Right cardiac atrium (tissue), 5 donors: Measurements from ENCODE around the gene TRMT11. TPM values are rescaled to one million over a fixed set of nuclear protein-coding genes. Genes with fewer than 3 reads are reported as not detected.
A peak's percentile ranks its signal among the peaks of the same experiment; 100 is the strongest.

Source experiments
- ATAC-seq, 2 donors: fragments of 200-7000 bp; cut with Tn5 transposase; one replicate each; pipeline versions ENCODE4 v1.8.0 to v1.9.1; 2020; ENCODE audit warnings: moderate library complexity in 2 of 2, mild to moderate bottlenecking in 1 of 2
- DNase-seq, 3 donors: peaks; one replicate each; pipeline ENCODE4 v3.0.0-alpha.2; 2020
- H3K27ac ChIP-seq: one replicate; pipeline ENCODE4 v1.5.1; 2013; ENCODE audit warnings: mild to moderate bottlenecking, low read length, control low read depth, moderate library complexity
- H3K27me3 ChIP-seq: one replicate; pipeline ENCODE4 v1.6.1; 2013; ENCODE audit not compliant: control insufficient read depth, insufficient read depth
- H3K4me1 ChIP-seq: one replicate; pipeline ENCODE4 v1.6.1; 2013; ENCODE audit warnings: low read length; ENCODE audit not compliant: control insufficient read depth, insufficient read depth
- H3K4me3 ChIP-seq: one replicate; pipeline ENCODE4 v1.5.1; 2013; ENCODE audit warnings: low read length, control low read depth
- H3K9me3 ChIP-seq: one replicate; pipeline ENCODE4 v1.6.1; 2013; ENCODE audit warnings: low read length; ENCODE audit not compliant: control insufficient read depth
- WGBS: extraction: QIAGEN DNeasy Blood & Tissue Kit; methylation state at CpG from one replicate; pipeline ENCODE4 v1.1.7; 2013; 5-methylcytosine and 5-hydroxymethylcytosine counted together
- intact Hi-C, 4 donors: fragments of 100-400 bp; cut with DNase I; formaldehyde crosslinking; loops; one replicate each; pipeline versions ENCODE4 v1.11.0 to v1.14.0; 2022 to 2023
- polyA plus RNA-seq: library from polyadenylated mRNA; stranded (reverse); fragments of 200-250 nt; gene quantifications from one replicate; pipeline ENCODE4 v1.2.3, GENCODE V29; 2013
- total RNA-seq, 4 donors: library from RNA; stranded (reverse); fragmentation: NEBNext Ultra II Directional; extraction: Animal tissue kit (Norgen Biotek cat#: 25700); gene quantifications; one replicate each; pipeline ENCODE4 v1.2.1, GENCODE V29; 2021
- donor health status: healthy with polysubstance abuse.
- donor health status: DM: no; HTN: yes; CAD: no.
- donor health status: DM: no; HTN: no; CAD: no.
- donor health status: DM: no; HTN: yes; CAD: no; lungs with severe emphysema.
- donor health status: DM: yes; HTN: yes; CAD: no.

The TRMT11 gene
- total and polyA plus RNA-seq, 5 donors, result 12.0 to 15.6 (median 15.0) TPM

- intact Hi-C loops, result no loop called here
- ATAC-seq, result no peak
- Histone ChIP-seq H3K27ac (no peak overlapping the region), H3K27me3 (no peaks in the 10 kb centered on the region), H3K9me3 (no peaks in the 10 kb centered on the region), H3K4me1 (no peaks in the 10 kb centered on the region), H3K4me3 (no peak overlapping the region)
- 84% methylated on average over 6 of the region's 6 CpGs for WGBS
- DNase-seq, result no peak
Measured at GRCh38 chr6:126063512-126064146, 77.3 kb downstream of the TRMT11 start.

GRCh38 chr6:126064257-126064747 is 78.0 kb downstream of the TRMT11 start:
- Histone ChIP-seq H3K9me3 (no peaks in the 10 kb centered on the region), H3K27me3 (no peaks in the 10 kb centered on the region), H3K4me3 (no peak overlapping the region), H3K4me1 (no peaks in the 10 kb centered on the region), H3K27ac (no peak overlapping the region)
- intact Hi-C loops, result no loop called here
- 68% methylated on average over 4 of the region's 4 CpGs for WGBS
- DNase-seq (no peak), ATAC-seq (peak in 1 of 2 donors; percentile 41)

DNA sequence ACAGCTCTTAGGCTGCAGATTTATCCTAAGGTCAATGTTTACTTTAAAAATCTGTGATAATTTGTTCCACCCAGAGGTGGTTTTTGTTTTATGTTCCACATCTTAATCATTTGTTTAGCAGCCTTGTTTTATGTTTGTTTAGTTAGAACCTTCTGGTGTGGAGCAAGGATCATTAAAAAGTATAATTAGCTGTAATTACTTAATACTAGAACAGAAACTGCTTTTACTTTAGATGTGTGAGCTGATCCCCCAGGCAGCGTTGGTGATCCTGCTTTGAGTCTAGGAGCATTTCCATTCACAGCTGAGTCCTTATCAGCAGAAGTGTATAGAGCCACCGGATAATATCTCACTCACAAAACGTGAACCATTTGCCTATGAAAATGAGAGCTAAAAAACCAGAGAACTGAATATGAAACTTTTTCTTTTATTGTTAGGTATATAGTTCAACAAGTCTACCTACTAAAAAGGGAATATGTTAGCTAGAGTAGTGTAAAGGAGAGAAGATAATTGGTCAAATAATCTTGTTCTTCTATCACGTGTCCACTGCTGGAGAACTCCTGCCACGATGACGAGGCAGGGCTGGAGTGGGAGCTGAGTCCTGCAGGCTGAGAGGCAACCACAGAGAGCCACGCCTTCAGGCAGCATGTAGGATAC is 78.5 kb downstream of the TRMT11 start:
- 63% methylated on average over 7 of the region's 7 CpGs for WGBS
- ATAC-seq (peak in 1 of 2 donors; percentile 35), DNase-seq (peak in 1 of 3 donors; percentile 12)
- no peaks in the 10 kb centered on the region for H3K9me3 ChIP-seq
- H3K4me3 ChIP-seq, result no peak overlapping the region
- H3K27me3 ChIP-seq, result no peaks in the 10 kb centered on the region
- H3K4me1 ChIP-seq, result no peaks in the 10 kb centered on the region
- intact Hi-C loops, result no loop called here
- no peak overlapping the region for H3K27ac ChIP-seq

- ATAC-seq (no peak), DNase-seq (no peak)
- no peak overlapping the region for H3K4me3 ChIP-seq
- H3K27ac ChIP-seq, result no peak overlapping the region
- intact Hi-C loops, result no loop called here
- H3K9me3 ChIP-seq, result no peaks in the 10 kb centered on the region
- WGBS, result 96% methylated on average over 12 of the region's 12 CpGs
- H3K4me1 ChIP-seq, result no peaks in the 10 kb centered on the region
- H3K27me3 ChIP-seq, result no peaks in the 10 kb centered on the region
Measured at GRCh38 chr6:126066053-126067048, 80.0 kb downstream of the TRMT11 start.

DNA sequence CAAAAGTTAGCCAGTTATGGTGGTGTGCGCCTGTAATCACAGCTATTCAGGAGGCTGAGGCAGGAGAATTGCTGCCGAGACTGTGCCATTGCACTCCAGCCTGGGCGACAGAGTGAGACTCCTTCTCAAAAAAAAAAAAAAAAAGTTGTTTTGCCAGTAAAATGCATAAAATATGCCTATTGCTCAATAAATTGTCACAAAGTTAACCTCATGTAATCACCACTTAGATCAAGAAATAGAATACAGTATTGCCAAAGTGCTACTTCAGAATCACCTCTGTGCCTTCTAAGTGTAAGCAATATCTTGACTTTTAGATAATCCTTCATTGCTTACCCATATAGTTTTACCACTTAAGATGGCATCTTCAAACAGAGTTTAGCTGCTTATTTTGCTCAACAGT is 80.7 kb downstream of the TRMT11 start:
- no peak for DNase-seq

GRCh38 chr6:126069449-126069848 is 83.1 kb downstream of the TRMT11 start:
- ATAC-seq (peak in 1 of 2 donors; percentile 74), DNase-seq (peak; percentile 60 to 76 (median 74))
- Histone ChIP-seq H3K27ac (no peak overlapping the region), H3K4me3 (no peak overlapping the region), H3K9me3 (no peaks in the 10 kb centered on the region), H3K4me1 (no peaks in the 10 kb centered on the region), H3K27me3 (no peaks in the 10 kb centered on the region)
- intact Hi-C loops, result no loop called here
- WGBS, result 49% methylated on average over 6 of the region's 6 CpGs

More for the DNA sequence above, 80.7 kb downstream of the TRMT11 start:
- 96% methylated on average over 3 of the region's 3 CpGs for WGBS
- H3K9me3 ChIP-seq, result no peaks in the 10 kb centered on the region
- intact Hi-C loops, result no loop called here
- H3K27me3 ChIP-seq, result no peaks in the 10 kb centered on the region
- no peak overlapping the region for H3K27ac ChIP-seq
- H3K4me3 ChIP-seq, result no peak overlapping the region
- ATAC-seq, result no peak
- no peaks in the 10 kb centered on the region for H3K4me1 ChIP-seq

DNA sequence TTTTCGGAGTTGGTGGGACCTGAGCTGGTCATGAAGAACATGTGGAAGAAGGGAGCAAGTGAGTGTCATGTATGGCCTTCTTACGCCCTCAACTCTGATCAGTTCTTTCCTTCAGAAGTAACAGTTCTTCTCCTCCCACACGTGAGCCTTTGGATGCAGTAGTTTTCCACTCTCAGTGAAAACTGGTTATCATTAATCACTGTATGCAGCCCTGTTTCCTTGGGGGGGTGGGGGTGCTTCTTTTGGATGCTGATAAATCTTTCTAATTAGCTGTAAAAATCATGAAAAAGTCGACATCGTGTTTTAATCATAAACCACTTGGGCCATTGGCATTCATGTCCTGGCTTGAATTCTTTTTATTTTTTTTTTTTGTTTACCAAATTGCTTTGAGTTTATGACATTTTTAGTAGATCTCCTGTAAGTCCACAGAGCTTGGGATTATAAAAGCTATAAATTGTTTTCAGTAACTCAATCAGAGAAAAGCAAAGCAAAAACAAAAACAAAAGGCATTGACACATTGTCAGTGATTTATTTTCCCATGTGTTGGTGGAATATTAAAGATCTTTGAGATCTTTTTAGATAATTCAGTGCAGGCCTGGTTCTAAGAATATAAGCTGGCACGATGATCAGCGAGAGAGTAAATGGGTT is 84.8 kb downstream of the TRMT11 start:
- H3K4me3 ChIP-seq, result no peak overlapping the region
- no peaks in the 10 kb centered on the region for H3K27me3 ChIP-seq
- intact Hi-C loops, result no loop called here
- no peak overlapping the region for H3K27ac ChIP-seq
- H3K4me1 ChIP-seq, result no peaks in the 10 kb centered on the region
- ATAC-seq, result no peak
- DNase-seq, result no peak
- 84% methylated on average over 7 of the region's 7 CpGs for WGBS
- no peaks in the 10 kb centered on the region for H3K9me3 ChIP-seq

GRCh38 chr6:126072172-126072571 is 85.8 kb downstream of the TRMT11 start:
- H3K4me3 ChIP-seq, result no peak overlapping the region

GRCh38 chr6:126072834-126073233 is 86.5 kb downstream of the TRMT11 start:
- intact Hi-C loops, result no loop called here
- no peaks in the 10 kb centered on the region for H3K27me3 ChIP-seq
- ATAC-seq (no peak), DNase-seq (no peak)
- 97% methylated on average over 2 of the region's 2 CpGs for WGBS
- H3K4me1 ChIP-seq, result no peaks in the 10 kb centered on the region
- H3K4me3 ChIP-seq, result no peak overlapping the region
- no peak overlapping the region for H3K27ac ChIP-seq
- no peaks in the 10 kb centered on the region for H3K9me3 ChIP-seq

More at GRCh38 chr6:126072172-126072571, 85.8 kb downstream of the TRMT11 start:
- H3K27ac ChIP-seq, result no peak overlapping the region
- no peak for ATAC-seq
- intact Hi-C loops, result no loop called here
- H3K9me3 ChIP-seq, result no peaks in the 10 kb centered on the region
- no peak for DNase-seq
- no peaks in the 10 kb centered on the region for H3K4me1 ChIP-seq
- H3K27me3 ChIP-seq, result no peaks in the 10 kb centered on the region
- 73% methylated on average over 3 of the region's 3 CpGs for WGBS

DNA sequence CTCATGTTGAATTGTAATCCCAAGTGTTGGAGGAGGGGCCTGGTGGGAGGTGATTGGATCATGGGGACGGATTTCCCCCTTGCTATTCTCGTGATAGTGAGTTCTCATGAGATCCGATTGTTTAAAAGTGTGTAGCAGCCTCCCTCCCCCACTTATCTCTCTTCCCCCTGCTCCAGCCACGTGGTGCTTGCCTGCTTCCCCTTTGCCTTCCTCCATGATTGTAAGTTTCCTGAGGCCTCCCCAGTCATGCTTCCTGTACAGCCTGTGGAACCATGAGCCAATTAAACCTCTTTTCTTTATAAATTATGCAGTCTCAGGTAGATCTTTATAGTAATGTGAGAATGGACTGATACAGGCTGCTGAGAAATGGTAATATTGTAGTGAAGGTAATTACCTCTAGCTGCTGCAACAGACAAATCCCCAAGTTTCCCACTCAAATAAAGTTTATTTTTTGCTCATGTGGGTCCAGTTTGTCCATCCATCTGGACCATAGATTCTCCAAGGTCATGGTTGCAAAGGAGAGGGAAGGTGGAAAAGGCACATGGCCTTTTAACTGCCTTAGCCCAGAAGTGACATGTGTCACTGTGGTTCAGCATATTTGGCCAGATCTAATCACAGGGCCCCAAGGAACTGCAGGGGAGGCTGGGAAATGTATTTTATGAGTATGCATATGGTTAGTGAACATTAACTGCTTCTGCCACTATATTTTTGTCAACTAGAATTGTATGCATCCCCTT is 89.2 kb downstream of the TRMT11 start:
- no peak for DNase-seq
- 63% methylated on average over 4 of the region's 4 CpGs for WGBS
- Histone ChIP-seq H3K4me1 (no peaks in the 10 kb centered on the region), H3K27me3 (no peaks in the 10 kb centered on the region), H3K4me3 (no peak overlapping the region), H3K27ac (no peak overlapping the region), H3K9me3 (no peaks in the 10 kb centered on the region)
- intact Hi-C loops, result no loop called here
- no peak for ATAC-seq
